Fibroblast of the aortic adventitia (primary cell): ENCODE measurements around the gene IFNK. TPM values are rescaled to one million over a fixed set of nuclear protein-coding genes. Genes with fewer than 3 reads are reported as not detected.

ENCODE experiments used
- DNase-seq: peaks from one replicate; pipeline ENCODE4 v3.0.0-alpha.2; 2010; ENCODE audit warnings: low read depth
- H3K4me3 ChIP-seq: 2 replicates; pipeline ENCODE4 v1.5.1; 2011; ENCODE audit warnings: low read depth, mild to moderate bottlenecking, control low read depth, low read length, moderate library complexity
- CTCF ChIP-seq: IDR thresholded peaks from 2 replicates; pipeline ENCODE4 v1.5.1; 2011; ENCODE audit warnings: mild to moderate bottlenecking, low read length, control low read depth, inconsistent platforms; ENCODE audit not compliant: insufficient read depth
- total RNA-seq: library from RNA; depleted of rRNA; stranded (reverse); fragments of >200 nt; gene quantifications from 2 replicates; pipeline ENCODE4 v1.2.3, GENCODE V29; 2012; ENCODE audit warnings: low replicate concordance

Gene IFNK
- total RNA-seq, 1 donor: not detected

GRCh38 chr9:27537027-27537435 lies 12.9 kb downstream of the IFNK start:
- TF ChIP-seq CTCF: no peak
- no peak overlapping the region for H3K4me3 ChIP-seq
- DNase-seq: no peak

- no peak for TF ChIP-seq CTCF
- DNase-seq: no peak
- H3K4me3 ChIP-seq: no peak overlapping the region
These were observed 13.7 kb downstream of the IFNK start for GRCh38 chr9:27537756-27538155.

GRCh38 chr9:27538647-27539046 lies 14.6 kb downstream of the IFNK start:
- DNase-seq: no peak
- no peak for TF ChIP-seq CTCF
- no peak overlapping the region for H3K4me3 ChIP-seq

GRCh38 chr9:27539479-27540441 lies 15.7 kb downstream of the IFNK start:
- DNase-seq: peak; percentile 91
- TF ChIP-seq CTCF: no peak
- H3K4me3 ChIP-seq: no peak overlapping the region

- no peak overlapping the region for H3K4me3 ChIP-seq
- DNase-seq: peak; percentile 48
- TF ChIP-seq CTCF: no peak
These were observed 16.4 kb downstream of the IFNK start for GRCh38 chr9:27540502-27540901.

- DNase-seq: no peak
- no peak overlapping the region for H3K4me3 ChIP-seq
- TF ChIP-seq CTCF: no peak
These were observed 17.6 kb downstream of the IFNK start for GRCh38 chr9:27541740-27542139.
